ENCODE results near the gene GJC1.

Gene GJC1

DNA sequence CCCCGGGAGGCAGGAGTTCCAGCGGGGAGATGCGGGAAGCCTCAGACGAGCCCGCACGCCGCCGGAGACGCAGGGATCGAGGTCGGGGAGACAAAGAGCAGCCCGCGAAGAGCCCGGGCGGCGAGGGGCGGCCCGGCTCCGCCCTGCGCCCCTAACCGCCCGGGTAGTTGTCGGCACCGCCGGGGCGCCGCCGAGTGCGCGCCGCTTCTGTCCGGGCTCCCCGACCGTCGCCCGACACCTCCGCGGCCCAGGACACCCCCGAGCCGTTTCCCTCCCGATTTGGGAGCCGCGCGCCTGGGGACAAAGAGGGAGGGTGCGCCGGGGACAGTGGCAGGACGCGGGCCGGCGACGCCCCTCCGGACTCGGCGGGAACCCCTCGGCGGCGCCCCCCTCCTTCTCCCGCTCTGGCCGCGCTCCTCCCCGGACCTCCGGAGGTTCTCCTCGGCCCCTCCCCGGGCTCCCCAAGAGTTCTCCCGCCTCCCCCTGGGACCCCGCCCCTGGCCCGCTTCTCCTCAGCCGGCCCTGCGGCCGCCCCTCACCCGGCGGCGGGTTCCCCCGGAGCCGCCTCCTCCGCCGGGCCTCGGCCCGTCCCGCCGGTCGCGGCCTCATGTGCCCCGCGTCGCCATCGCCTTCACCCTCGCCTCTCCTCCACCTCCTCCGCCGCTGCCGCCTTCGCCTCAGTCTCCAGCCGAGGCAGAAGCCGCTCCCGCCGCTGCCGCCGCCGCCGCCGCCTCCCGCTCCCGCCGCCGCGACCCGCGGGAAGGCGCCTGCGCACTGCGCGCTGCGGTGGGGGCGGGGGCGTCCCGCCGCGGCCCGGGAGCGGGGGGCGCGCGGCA is at the start of gene GJC1:
GJC1 (minus strand) TSS at position 765 of the 836 bp plus-strand sequence. CDS start 24,470 bp downstream, outside the sequence.
- DNase-seq (ENCODE audit: low spot score), result peak; percentile 86

GRCh38 chr17:44879376-44879775 is 49.3 kb upstream of the GJC1 start:
- DNase-seq (ENCODE audit: low spot score), result no peak

GRCh38 chr17:44878627-44879221 is 48.6 kb upstream of the GJC1 start:
- peak; percentile 72 for DNase-seq (ENCODE audit: low spot score)

DNA sequence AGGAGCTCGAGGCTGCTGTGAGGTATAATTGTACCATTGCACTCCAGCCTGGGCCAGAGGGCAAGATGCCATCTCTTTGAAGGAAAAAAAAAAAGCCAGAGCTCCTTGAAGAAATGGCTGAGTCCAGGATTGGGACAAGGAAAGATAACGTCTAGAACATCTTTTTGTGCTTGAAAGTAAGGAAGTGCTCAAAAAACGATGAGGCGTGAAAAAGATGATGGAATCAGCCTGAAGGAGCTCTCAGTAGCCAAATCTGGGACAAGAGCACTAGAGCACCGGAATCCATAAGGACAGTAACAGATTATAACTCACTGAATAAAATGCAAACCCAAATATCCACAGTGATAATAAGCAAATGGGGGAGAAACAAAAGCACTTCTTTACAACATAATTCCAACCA is 47.0 kb upstream of the GJC1 start:
- no peak for DNase-seq (ENCODE audit: low spot score)

DNA sequence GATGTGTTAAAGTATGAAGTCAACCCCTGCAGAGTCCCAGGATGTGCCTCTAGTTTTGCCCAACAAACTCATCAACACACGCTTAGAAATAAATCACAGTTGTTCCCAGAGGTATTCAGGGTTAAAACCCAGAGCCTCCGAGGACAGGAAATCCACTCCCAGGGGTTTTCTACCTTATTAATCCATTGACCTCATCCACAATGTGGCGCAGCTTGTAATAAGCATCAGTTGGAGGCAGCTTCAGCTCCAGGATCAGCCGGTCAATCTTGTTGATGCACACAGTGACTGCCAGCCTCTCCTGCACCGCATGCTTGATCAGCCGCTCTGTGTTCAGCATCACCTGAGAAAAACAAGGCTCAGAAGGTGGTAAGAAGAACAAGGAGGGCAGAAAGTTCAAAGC is 45.7 kb upstream of the GJC1 start:
- DNase-seq (ENCODE audit: low spot score), result no peak

GRCh38 chr17:44872131-44872768 is 42.2 kb upstream of the GJC1 start:
- no peak for DNase-seq (ENCODE audit: low spot score)

DNA sequence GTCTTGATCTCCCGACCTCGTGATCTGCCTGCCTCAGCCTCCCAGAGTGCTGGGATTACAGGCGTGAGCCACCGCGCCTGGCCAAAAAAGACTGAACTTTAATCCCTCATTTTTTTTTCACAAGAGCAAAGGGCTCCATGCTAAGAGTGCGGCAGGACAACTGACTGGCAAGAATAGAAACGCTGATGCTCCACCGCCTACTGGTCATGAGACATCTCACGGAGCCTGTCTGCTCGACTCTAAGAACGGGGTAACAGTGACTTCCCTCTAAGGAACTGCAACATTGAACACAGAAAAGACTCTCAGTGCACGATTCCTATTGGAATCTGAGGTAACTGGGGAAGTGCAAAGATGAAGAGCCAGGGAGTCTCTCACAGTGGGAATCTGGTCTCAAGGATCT is 41.5 kb upstream of the GJC1 start:
- no peak for DNase-seq (ENCODE audit: low spot score)

DNA sequence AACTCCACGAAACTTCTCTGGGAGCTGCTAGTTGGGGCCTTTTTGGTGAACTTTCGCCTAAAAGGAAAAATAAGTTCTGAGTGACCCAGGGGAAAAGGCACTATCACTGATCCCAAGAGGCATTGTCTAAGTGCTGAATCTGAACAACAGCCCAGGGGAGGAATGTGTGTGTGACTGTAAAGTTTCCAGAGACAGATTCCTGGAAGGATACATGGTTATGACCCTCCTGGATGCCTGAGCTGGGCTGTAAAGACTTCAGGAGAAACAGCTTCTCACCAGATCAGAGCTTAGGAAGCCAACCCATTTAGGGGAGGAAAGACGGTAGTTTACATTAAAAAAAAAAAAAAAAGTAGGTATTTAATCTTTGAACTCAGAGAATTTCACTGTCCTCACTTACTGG is 37.8 kb upstream of the GJC1 start:
- DNase-seq (ENCODE audit: low spot score), result no peak

DNA sequence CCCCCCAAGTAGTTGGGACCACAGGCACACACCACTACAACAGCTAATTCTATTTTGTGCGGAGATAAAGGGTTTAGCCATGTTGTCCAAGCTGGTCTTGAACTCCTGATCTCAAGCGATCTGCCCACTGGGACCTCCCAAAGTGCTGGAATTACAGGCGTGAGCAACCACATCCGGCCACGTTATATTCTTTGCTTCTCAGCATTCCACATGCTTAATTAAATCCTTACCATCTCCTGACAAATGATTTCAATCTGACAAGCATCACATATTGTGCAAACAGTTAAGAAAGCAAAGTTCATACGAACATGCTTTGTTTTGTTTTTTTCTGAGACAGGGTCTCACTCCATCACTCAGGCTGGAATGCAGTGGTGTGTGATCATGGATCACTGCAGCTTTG is 35.8 kb upstream of the GJC1 start:
- DNase-seq (ENCODE audit: low spot score), result peak; percentile 55

DNA sequence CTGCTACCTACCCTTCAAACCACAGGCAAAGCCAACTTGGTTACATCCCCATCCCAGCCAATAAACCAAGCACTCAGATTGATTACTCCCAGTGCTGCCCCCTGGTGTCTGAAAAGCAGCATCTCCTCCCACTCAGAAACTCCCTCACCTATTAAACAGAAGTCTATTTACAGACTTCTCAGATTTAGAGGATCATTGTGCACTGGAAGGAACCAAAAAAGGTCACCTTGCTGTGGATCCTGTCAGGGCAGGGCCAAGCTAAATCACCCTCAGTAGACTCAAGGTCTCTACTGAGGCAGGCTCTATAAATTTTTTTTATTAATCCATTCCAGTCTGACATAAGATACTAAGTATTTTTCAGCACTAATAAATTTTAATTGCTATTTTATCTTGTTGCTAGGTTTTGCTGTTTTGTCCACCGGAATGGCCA is 35.2 kb upstream of the GJC1 start:
- DNase-seq (ENCODE audit: low spot score), result peak; percentile 86

- DNase-seq (ENCODE audit: low spot score), result no peak
Observed at GRCh38 chr17:44864831-44865230, 34.7 kb upstream of the GJC1 start.

GRCh38 chr17:44863061-44863918 is 33.2 kb upstream of the GJC1 start:
- no peak for DNase-seq (ENCODE audit: low spot score)

DNA sequence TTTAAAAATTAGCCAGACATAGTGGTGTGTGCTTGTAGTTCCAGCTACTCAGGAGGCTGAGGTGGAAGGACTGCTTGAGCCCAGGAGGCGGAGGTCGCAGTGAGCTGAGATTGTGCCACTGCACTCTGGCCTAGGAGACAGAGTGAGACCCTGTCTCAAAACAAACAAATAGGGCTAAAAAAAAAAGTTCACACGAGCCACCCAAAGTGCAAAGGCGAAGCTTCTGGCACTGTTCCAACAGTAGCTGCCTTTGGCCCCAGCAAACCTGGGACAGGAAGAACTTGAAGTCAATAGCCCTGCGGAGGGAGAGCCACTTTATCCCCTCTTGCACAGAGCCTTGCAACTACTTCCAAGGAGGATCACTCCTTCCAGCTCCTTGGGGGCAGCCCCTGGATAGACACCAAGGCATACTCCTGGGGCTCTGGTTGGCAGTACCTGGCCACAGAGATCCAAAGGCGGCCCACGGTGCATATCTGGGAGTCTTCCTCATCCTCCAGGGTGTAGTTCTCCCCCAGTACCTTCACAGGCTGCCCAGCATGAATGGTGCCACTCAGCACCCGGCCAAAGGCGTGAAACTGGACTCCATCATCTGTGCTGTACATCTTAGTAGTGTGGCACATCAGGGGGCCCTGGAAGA is 32.3 kb upstream of the GJC1 start:
- DNase-seq (ENCODE audit: low spot score), result no peak

DNA sequence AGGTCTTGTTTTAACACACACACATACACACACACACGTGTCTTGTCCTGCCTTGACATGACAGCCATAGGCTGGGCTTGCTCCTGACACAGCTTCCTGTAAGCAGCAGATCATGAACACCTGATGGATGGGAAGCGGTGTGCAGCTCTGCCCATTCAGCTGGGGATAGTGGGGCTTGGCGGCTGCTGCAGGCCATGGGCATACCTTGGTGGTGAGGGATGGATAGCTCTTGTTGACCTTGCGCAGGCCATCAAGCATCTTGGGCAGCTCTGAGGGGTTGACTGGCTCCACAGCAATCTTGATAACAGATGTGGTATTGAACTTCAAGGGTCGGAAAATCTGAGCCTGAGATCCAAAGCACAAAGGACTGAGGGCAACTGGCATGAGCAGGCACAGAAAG is 29.6 kb upstream of the GJC1 start:
- no peak for DNase-seq (ENCODE audit: low spot score)

DNA sequence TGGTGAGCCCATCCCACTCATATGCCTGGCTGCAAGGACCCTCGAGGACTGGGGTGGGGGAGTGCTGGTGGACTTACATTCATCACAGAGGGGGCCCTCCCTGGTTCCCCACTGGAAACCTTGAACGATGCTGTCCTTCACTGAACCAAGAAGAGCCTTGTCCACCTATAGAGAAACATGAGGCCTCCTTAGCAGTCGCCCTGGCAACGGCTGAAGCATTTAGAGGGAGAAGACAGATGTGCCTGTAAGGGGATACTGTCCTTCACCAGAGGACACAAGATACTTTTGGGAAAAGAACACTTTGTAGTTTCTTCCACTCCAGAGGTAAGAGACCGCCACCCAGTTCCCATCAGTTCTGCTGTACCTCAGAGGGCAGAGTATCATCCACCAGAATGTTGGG is 24.1 kb upstream of the GJC1 start:
- no peak for DNase-seq (ENCODE audit: low spot score)

GRCh38 chr17:44850612-44851011 is 20.5 kb upstream of the GJC1 start:
- no peak for DNase-seq (ENCODE audit: low spot score)

DNA sequence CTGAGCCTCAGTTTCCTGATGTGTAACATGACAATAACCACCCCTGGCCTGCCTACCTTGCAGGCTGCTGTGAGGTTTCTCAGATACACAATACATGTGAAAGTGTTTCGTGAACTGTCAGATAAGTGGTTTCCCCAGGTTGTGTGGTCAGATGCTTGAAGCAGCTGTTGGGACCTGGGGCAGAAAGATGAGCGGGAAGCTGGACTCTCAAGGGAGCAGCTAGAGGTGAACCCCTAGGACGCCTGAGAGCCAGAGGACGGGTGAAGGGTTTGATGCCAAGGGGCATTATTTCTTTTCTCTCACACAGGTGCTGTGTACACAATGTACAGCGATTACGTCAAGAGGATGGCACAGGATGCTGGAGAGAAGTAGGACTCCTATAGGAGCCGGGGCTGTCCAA is 19.9 kb upstream of the GJC1 start:
- DNase-seq (ENCODE audit: low spot score), result no peak

DNA sequence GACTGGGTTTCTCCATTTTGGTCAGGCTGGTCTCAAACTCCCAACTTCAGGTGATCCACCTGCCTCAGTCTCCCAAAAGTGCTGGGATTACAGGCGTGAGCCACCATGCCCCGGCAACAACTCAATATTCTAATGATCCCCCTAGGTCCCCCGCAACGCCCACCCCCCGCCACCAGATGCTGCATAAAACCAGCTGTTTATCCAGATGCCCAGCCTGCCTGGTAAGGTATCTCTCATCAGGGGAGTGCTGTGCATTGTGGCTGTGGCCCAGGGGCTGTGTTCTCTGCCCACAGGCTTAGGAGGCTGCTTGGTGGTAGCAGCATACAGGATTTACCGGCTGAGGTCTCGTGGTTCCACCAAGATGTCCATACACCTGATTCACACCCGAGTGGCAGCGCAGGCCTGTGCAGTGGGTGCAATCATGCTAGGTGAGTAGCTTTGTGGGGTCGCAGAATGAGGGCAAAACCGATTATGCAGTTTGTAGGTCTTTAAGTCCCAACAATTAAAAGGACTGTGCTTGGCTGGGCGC is 18.9 kb upstream of the GJC1 start:
- DNase-seq (ENCODE audit: low spot score), result no peak

DNA sequence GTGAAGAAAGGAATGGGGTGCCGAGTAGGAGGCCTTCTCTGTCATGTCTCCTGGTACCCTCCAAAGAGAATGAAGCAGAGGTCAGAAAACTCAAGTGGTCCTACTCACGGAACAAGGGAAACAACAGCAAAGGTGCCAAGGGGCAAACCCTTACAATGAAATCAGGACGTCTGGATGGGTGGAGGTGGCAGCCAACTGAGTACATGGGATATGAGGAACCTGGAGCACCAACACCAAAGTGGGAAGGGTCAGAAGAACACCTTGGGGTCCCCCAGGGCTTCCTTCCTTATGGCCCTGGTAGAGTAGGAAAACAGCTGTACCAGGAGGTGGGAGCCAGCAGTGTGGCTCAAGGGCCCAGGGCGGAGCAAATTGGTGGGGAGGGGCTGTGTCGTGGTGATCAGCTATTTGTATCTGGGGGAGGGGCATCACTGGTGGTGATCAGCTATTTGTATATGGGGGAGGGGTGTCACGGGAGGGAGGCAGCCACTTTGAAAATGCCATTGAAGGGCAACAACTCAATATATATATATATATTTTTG is 18.2 kb upstream of the GJC1 start:
- DNase-seq (ENCODE audit: low spot score), result no peak

GRCh38 chr17:44847586-44847985 is 17.5 kb upstream of the GJC1 start, which contains the start of gene HIGD1B:
Gene HIGD1B, plus strand, starts transcription at chr17:44847883. Its CDS starts 270 bp downstream, at chr17:44848153.
- DNase-seq (ENCODE audit: low spot score), result no peak

- DNase-seq (ENCODE audit: low spot score), result no peak
Observed at GRCh38 chr17:44846206-44846605, 16.1 kb upstream of the GJC1 start.
